Measurements from ENCODE around the gene HBP1.
"Not testable (repeated sequence)": the region's sequence is repeated elsewhere in the genome, so short reads cannot be mapped to it uniquely, and the experiment has no call there.

The HBP1 gene

GRCh38 chr7:107232568-107233090, 63.8 kb downstream of the HBP1 start:
- DNase-seq: no peak

- no peak for DNase-seq
Observed at GRCh38 chr7:107233174-107233573, 64.4 kb downstream of the HBP1 start.

GRCh38 chr7:107233981-107234380, 65.2 kb downstream of the HBP1 start:
- DNase-seq: no peak

- no peak for DNase-seq
Observed at GRCh38 chr7:107234436-107234835, 65.6 kb downstream of the HBP1 start.

GRCh38 chr7:107236862-107237261, 68.1 kb downstream of the HBP1 start:
- DNase-seq: no peak

- DNase-seq: no peak
Observed at GRCh38 chr7:107237451-107237850, 68.6 kb downstream of the HBP1 start.

GRCh38 chr7:107242267-107242666, 73.5 kb downstream of the HBP1 start:
- DNase-seq: no peak

- no peak for DNase-seq
Observed at GRCh38 chr7:107244613-107245012, 75.8 kb downstream of the HBP1 start.

GRCh38 chr7:107246836-107247235, 78.0 kb downstream of the HBP1 start:
- not testable (repeated sequence) for DNase-seq

- DNase-seq: no peak
Observed at GRCh38 chr7:107248551-107249316, 79.9 kb downstream of the HBP1 start.

GRCh38 chr7:107251963-107252362, 83.2 kb downstream of the HBP1 start:
- no peak for DNase-seq
